ENCODE measurements around the gene SLC16A7.

The SLC16A7 gene, protein sequence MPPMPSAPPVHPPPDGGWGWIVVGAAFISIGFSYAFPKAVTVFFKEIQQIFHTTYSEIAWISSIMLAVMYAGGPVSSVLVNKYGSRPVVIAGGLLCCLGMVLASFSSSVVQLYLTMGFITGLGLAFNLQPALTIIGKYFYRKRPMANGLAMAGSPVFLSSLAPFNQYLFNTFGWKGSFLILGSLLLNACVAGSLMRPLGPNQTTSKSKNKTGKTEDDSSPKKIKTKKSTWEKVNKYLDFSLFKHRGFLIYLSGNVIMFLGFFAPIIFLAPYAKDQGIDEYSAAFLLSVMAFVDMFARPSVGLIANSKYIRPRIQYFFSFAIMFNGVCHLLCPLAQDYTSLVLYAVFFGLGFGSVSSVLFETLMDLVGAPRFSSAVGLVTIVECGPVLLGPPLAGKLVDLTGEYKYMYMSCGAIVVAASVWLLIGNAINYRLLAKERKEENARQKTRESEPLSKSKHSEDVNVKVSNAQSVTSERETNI
- total RNA-seq, result 9.3 to 64.7 (median 31.1) reads per million in 17 experiments

DNA sequence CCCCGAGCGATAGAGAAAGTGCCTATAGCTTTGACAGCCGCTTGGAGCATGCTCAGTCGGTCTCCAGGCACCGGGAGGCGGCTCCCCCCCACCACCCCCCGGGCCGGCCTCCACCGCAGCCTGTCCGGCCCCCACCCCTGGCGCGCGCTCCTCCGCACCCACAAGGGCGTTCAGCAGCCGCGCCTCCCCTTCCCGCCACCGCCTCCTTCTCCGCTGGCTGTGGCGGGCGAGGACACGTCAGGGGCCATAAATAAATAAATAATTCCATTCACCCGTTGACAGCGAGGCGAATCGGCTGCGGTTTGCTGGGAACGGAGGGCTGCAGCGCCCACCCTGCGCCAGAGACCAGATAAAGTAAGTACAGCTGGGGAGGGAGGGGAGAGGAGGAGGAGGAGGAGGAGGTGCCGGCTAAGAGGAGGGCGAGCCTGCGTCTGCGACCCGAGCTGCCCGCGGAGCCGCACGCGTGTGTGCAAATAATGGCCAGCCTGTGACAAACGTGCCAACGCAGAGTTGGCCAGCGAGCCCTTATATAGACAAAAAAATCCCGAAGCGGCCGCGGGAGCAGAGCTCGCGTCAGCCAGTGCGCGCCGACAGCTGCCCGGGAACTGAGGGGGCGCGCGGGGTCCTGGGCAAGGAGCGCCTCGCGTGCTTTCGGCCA lies at the start of gene SLC16A7:
TSS of gene SLC16A7 (plus strand) at position 147 of the 658 bp plus-strand sequence. CDS start 108,773 bp downstream, outside the sequence.
- peak; percentile 73 to 89 (median 83) for DNase-seq

GRCh38 chr12:59548930-59549329 lies 46.9 kb upstream of the SLC16A7 start:
- DNase-seq, result no peak

- DNase-seq, result peak in 3 of 4 experiments; percentile 3 to 32 (median 30)
Measured at GRCh38 chr12:59559696-59560095, 36.1 kb upstream of the SLC16A7 start.

GRCh38 chr12:59570145-59570544 lies 25.7 kb upstream of the SLC16A7 start:
- DNase-seq, result no peak

DNA sequence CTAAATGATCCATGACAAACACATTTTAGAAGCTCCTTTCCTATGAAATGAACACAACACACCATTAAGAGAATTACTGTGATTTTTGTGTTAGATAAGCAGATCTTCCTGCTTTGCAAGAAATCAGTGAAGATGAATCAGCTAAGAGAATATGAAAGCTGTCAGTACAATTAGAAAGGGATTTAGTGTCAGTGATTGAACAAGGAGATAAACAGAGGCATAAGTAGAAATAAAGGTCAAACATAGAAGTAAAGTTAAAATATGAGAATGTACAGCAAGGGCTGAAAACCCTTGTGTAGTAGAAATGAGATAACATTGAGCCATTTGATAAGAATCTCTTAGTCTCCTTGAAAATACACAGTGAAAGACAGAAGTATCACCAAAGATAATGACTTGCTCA lies 21.4 kb upstream of the SLC16A7 start:
- no peak for DNase-seq

DNA sequence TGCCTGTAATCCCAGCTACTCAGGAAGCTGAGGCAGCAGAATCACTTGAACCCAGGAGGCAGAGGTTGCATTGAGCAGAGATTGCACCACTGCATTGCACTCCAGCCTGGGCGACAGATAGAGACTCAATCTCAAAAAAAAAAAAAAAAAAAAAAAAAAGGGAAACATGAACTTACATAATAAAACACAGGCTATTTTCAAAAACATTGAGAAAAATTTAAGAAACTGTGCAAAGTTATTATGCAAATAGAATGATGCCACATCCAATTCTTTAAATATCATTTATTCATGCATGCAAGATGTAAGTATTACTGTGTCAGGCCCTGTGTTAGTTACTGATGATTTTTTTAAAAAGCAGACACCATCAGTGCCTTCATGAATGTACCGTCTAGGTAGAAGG lies 20.0 kb upstream of the SLC16A7 start:
- peak in 3 of 4 experiments; percentile 3 to 17 (median 9) for DNase-seq

DNA sequence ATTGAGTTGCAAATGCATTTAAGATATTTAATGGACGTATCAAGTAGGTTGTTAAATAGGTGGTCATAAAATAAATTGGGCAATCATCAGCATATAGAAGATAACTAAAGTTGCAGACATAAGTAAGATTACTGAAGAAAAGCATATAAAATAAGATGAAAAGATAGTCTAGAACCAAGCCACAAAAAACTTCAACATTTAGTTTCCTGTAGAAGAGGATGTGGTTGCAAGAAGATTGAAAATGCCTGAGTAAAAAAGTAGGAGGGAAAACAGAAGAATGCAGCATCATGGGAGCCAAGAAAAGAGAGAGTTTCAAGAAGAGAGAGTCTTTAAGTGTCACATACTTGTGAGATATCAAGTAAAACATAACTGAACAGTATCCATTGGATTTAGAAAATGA lies 17.6 kb upstream of the SLC16A7 start:
- DNase-seq, result no peak

DNA sequence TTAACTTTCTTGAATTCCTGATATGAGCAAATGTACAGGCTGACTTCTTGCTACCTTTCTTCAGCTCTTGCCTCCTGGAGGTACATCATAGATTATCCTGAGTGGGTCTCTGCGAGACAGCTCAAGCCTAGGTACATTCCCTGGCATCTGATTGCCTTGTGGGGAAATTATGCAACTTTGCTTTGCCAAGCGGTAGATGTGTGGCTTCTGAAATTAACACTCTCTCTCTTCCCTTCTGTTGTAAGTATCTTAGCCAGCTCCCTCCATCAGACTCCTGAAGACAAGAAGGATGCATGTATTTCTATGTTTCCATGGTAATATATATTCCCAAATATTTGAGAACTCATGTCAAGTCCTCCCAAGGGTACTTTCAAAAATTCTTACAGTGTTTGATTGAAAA lies 16.2 kb upstream of the SLC16A7 start:
- no peak for DNase-seq

DNA sequence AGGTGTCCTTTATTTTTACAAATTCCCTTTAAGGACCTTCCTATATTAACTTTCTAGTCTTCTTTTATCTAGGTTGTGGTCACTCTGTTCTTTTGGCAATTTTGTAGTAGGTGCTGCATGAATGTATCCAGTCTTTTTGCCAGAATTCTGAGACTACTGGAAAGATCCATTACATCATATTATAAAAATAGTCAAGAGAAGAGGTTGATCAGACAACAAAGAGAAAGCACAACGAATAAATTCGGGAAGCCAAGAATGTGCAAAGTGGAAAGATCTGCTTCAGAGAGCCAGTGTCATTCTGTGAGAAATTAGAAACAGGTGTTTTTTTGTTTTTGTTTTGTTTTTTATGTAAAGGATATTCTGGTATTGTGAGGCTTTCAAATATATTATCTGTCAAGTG lies 15.8 kb upstream of the SLC16A7 start:
- no peak for DNase-seq

- DNase-seq, result no peak
Measured at GRCh38 chr12:59583003-59583712, 12.7 kb upstream of the SLC16A7 start.

GRCh38 chr12:59587710-59588109 lies 8.1 kb upstream of the SLC16A7 start:
- no peak for DNase-seq

DNA sequence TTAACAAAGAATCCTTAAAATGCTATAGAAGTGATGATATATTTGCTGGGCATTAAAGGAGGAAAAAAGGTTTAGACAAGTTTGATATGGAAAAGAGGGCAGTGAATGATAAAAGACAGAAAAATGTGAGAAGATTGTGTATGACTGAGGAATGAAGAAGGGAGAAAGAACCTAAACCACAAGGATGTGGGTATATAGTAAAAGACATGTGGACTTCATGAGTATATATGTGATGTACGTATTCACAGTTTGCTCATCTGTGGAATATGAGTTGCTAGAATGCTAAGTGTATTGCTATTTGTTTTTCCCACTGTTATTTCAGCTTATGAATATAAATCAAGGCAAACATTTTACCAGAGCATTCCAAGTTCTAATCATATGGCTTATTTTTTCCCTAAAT lies 2.1 kb upstream of the SLC16A7 start:
- no peak for DNase-seq

DNA sequence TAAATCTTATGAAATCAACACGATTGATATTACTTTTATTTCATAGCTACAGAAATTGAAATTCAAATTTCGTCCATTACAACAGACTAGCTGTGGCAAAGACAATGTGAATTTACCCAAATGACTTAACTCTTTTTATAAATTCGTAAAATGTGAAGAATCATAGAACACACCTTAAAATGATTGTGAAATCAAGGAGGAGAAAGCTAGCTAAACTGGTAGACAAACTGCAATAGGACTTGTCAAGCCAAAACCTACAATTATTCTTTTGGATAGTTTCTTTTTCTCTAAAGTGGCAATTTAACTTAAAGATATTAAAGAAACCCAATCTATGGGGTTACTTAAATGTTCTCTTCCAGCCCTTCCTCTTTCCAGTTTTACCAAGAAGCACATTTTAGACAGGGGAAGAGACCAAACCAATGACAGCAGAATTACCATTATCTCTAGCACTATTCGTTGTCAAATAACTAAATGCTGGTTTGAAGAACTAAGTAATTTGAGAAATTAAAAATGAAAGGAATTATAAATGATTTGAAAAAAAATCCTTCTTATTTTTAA lies 807 bp upstream of the SLC16A7 start:
- DNase-seq, result peak in 3 of 4 experiments; percentile 10 to 61 (median 45)

DNA sequence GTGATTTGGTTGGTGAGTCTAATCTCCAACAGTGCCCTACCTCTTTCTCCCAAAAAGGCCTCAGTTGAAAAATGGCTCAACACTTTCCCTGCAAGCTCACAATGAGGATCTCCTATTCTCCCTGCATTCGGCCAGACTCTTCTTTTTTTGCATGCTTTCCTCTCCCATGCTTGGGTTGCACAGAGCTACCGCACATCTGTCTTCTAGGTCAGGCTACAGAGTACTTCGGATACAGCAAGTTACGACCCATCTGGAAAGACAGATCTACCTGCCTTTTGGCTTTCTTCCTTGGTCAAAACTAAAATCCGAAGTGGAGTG lies 305 bp upstream of the SLC16A7 start:
- no peak for DNase-seq

DNA sequence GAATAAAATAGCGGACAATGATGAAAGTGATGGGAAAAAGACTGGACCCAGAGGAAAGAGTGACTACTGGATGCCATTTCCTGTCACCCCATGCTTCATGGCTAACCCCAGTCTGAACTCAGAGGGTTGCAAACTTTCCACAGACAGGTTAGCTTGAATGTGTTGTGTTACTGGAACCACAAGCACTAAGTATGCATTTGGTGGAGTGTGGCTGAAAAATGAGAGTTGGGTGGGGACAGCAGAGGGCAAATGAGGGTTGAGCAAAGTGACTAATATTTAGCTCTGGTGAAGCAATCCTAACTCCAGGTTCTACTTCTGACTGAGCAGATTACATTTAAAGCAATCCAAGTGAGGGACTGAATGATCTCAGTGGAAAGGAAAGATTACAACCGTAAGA lies 1.6 kb downstream of the SLC16A7 start:
- DNase-seq, result peak; percentile 42 to 82 (median 60)

- DNase-seq, result peak; percentile 3 to 66 (median 29)
Measured at GRCh38 chr12:59600171-59600570, 4.3 kb downstream of the SLC16A7 start.

- peak in 2 of 4 experiments; percentile 21 to 27 for DNase-seq
Measured at GRCh38 chr12:59603754-59604153, 7.9 kb downstream of the SLC16A7 start.

GRCh38 chr12:59612823-59613434 lies 17.1 kb downstream of the SLC16A7 start:
- DNase-seq, result peak; percentile 37 to 72 (median 56)

DNA sequence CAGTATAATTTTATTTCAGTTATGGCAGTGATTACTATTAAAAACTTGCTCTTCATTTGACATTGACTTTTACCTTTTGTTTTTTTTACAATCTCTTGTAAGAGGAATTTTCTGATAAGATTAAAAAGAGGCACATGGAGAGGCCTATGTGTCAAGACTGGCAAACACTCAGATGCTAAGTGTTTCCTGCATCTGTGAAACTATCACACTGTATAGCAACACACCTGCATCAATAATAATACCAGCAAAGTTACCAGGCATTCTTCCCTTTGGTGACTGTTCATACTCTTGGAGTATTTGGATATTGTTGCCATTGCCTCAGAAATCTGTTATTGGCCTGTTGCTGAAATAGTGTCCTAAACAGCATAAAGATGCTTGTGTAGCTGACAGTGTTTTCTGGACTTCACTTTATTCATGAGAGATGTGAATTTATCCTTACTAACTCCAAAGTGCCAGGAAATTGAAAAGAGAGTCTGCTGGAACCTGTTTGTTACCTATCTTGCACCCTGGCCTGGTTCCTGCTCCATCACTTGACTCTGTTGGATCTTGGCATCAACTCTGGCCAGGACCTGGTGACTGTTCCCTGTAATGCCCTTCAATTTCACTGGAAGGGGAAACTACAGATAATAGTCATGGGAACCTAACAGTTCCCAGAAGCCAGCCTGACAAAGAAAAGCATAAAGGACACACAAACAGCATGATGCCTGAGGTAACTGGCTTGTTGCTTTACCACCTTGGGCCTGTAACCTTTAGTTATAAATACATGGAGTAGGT lies 19.8 kb downstream of the SLC16A7 start:
- no peak for DNase-seq

GRCh38 chr12:59619461-59620240 lies 23.8 kb downstream of the SLC16A7 start:
- no peak for DNase-seq

DNA sequence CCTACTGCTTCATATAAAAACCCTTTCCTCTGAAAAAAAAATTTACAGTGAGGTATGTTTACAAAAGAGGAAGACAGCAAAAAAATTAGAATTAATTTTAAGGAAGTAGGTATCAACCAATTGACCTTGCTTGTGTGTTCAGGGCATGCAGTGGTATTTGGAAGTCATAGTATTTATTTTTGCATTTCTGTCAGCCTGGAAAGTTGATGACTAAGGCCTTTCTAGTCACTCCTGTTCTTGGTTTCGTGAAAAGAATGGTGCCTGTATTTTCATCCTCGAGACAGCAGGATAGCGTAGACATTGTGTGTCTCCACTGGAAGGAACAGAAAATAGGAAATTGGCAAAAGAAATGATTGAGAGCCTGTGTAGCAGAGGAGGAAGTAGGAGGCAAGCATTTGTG lies 24.5 kb downstream of the SLC16A7 start:
- peak; percentile 23 to 64 (median 46) for DNase-seq

All from suppressor macrophage (primary cell).